Skin of body (tissue), 2 donors: ENCODE data around the gene CYP4F3. TPM values are rescaled to one million over a fixed set of nuclear protein-coding genes. Genes with fewer than 3 reads are reported as not detected.
"Not testable (repeated sequence)": the region's sequence is repeated elsewhere in the genome, so short reads cannot be mapped to it uniquely, and the experiment has no call there.

Source experiments
- DNase-seq: peaks from one replicate; lab custom pipeline; 2025; lab: John Stamatoyannopoulos, UW
- total RNA-seq: library from RNA; depleted of rRNA; stranded (reverse); fragments of >200 nt; gene quantifications from one replicate; pipeline ENCODE4 v1.2.3, GENCODE V29; 2014

Gene CYP4F3, protein sequence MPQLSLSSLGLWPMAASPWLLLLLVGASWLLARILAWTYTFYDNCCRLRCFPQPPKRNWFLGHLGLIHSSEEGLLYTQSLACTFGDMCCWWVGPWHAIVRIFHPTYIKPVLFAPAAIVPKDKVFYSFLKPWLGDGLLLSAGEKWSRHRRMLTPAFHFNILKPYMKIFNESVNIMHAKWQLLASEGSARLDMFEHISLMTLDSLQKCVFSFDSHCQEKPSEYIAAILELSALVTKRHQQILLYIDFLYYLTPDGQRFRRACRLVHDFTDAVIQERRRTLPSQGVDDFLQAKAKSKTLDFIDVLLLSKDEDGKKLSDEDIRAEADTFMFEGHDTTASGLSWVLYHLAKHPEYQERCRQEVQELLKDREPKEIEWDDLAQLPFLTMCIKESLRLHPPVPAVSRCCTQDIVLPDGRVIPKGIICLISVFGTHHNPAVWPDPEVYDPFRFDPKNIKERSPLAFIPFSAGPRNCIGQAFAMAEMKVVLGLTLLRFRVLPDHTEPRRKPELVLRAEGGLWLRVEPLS
- total RNA-seq, result 2.7 TPM

DNA sequence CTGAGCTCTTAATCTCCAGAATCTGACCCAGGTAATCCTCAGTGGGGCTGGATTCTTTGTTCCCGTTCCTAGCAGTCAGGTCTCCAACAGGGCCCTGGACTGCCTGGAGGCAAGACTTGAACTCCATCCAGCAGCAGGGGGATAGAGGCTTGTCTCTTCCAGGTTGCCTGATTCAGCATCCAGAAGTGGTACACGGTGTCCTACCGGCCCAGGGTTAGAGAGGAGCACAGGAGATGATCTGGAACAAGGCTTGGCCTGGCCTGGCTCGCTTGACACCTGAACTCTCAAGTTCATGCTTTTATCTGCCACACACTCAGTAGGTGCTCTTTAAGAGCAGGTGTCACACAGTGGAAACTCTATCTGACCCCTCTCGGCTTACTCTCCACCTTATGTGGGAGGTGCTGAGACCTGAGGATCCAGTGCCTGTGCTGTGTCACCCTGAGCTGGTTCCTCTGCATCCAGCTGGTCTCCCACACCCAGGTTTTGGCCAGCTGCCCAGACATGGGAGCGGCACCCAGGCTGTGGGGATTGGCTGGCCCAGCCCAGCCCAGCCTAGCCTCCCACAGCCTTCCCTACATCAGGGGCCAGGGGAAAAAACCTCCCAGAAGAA is at the start of gene CYP4F3:
Gene CYP4F3, plus strand, starts transcription at position 604 of the 610 bp plus-strand sequence. CDS start 519 bp downstream, outside the sequence.
- DNase-seq, result no peak

DNA sequence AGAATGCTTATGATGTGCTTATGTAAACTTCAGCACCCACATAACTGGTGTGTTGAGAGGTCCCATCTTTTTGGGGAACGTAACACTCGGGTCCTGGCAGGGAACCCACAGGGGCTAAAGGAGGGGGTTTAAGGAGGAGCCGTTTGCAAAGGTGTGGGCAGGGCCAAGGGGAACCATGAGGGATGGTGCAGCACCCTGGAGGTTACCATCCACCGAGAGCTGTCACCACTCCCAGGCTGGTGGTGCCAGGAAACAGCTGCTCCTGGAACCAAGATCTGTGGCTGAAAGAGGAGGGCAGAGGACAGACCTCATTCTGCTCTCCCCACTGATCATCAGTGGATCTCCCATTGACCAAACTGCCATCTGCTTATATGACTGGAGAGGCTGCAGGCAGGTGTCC is 48.9 kb upstream of the CYP4F3 start:
- DNase-seq, result no peak

DNA sequence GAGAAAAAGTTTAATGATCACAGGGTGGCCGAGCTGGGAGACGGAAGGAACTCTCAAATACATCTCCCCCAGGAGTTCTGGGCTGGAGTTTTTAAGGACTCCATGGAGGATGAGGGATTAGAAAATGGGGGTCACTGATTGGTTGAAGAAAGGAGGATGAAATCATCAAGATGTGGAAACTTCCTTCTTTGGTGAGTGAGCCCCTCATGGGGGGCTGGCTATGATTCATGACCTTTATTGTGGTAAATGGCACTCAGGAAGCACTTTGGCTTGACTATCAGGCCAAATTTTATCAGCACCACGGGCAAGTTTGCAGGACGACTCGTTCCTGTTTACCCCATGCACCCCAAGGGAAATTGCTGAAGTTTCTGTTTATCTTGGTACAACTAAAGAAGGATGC is 48.2 kb upstream of the CYP4F3 start:
- not testable (repeated sequence) for DNase-seq

DNA sequence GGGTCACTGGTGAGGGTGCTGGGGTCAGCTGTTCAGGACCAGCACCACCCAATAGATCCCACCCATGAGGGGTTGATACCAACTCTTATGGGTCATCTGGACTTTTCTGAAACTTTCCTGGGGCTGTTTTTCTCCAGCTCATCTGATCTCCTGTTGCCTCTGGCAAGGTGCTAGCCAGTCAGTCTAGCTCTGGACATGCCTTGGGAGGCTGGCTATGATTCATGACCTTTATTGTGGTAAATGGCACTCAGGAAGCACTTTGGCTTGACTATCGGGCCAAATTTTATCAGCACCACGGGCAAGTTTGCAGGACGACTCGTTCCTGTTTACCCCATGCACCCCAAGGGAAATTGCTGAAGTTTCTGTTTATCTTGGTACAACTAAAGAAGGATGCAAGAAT is 46.9 kb upstream of the CYP4F3 start:
- not testable (repeated sequence) for DNase-seq

DNA sequence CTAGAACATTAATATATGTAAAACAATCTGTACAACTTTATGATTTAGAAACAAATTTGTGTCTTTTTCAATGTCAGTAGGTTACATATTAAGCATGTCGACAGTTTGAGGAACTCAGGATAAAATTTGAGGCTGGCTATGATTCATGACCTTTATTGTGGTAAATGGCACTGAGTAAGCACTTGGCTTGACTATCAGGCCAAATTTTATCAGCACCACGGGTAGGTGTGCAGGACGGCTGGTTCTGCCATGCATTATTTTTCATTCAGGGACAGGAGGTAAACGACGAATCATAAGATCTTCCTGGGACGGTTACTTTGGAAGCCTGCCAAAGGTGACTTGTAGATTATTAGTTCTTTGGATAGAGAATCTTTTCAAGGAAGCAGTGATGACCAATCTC is 45.6 kb upstream of the CYP4F3 start:
- no peak for DNase-seq

DNA sequence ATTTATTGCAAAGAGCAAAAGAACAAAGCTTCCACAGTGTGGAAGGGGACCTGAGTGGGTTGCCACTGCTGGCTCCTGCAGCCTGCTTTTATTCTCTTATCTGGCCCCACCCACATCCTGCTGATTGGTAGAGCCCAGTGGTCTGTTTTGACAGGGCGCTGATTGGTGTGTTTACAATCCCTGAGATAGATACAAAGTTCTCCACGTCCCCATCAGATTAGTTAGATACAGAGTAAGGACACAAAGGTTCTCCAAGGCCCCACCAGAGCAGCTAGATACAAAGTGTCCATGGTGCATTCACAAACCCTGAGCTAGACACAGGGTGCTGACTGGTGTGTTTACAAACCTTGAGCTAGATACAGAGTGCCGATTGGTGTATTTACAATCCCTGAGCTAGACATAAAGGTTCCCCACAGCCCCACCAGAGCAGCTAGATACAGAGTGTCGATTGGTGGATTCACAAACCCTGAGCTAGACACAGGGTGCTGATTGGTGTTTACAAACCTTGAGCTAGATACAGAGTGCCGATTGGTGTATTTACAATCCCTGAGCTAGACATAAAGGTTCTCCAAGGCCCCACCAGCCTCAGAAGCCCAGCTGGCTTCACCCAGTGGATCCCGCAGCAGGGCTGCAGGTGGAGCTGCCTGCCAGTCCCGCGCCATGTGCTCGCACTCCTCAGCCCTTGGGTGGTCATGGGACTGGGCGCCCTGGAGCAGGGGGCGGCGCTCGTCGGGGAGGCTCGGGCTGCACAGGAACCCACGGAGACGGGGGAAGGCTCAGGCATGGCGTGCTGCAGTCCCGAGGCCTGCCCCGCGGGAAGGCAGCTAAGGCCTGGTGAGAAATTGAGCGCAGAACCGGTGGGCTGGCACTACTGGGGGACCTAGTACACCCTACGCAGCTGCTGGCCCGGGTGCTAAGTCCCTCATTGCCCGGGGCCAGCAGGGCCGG is 32.4 kb upstream of the CYP4F3 start:
- not testable (repeated sequence) for DNase-seq

DNA sequence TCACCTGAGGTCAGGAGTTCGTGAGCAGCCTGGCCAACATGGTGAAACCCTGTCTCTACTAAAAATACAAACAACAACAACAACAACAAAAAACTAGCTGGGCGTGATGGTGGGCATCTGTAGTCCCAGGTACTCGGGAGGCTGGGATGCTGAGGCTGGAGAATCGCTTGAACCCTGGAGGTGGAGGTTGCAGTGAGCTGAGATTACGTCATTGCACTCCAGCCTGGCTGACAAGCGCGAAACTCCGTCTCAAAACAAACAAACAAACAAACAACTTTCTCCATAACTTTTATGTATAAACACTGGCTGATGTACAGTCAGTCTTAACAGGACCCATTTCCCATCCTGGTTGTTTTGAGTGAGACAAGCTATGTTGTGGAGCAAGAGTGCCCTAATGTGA is 31.4 kb upstream of the CYP4F3 start:
- DNase-seq, result no peak

DNA sequence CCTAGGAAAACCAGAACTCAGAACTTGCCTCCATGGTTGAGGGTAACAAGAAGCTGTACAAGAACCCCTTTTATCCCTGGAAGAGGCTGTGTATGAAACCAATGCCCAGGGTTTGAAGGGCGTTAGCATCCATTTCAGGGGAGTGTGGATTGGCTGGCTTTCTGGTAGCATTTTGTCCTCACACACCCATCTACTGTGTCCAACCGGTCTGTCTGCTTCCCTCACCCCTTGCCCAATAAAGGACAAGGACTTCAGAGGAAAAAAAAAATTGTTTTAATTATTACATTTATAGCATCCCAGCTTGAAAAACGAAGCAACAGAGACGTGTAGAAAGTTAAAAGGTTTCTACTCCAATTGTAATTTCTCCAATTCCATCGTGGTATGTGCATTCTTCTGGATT is 28.4 kb upstream of the CYP4F3 start:
- DNase-seq, result no peak

DNA sequence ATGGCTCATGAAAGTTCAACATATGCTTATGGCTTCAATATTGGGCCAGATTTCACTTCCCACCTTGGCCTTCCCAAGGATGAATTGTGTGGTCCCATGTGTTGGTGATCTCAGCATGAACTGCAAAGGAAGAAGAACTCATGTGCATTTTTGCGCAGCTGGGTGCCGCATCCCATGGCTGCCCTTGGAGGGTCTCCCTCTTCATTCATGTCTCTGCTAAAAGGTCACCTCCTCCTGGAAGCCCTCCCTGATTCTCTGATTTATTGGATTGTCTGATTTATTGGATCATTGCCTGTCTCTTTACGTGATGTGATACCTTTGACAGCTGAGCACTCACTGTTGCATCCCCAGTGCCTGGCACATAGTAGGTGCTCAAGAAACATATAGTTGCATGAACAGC is 27.4 kb upstream of the CYP4F3 start:
- no peak for DNase-seq

DNA sequence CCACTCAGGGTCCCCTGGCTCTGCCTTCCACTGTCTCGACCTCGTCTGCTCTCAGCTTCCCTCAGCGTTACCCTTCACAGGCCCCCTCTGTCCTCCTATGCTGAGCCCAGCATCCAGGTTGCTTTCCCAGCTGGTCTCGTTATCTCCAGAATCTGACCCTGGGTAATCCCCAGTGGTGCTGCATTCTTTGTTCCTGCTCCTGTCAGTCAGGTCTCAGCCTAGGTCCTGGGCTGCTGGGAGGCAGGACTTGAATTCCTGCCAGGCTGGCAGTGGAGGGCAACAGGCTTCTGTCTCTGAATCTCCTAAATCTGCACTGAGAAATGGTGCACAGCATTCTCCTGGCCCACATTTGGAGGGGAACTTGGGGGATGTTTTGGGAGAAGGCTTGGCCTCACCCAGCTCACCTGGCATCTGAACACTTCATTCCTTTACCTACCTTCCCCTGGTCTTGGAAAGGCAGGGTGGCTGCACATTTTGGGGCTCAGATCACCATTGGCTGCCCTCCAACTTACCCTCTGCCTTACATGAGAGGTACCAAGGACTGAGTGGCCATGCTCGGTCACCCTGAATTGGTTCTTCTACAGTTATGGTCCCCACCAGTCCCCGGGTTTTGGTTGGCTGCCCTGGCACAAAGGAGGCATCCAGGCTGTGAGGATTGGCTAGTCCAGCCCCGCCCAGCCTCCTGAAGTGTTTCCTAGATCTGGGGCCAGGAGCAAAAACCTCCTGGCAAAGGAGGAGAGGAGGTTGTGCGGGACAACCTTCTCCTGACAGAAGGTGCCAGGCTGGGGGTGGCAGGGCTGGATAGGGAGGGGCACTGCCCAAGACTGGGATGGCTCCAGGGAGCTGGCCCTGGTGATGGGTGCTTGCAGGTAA is 26.0 kb upstream of the CYP4F3 start, which contains the start of gene CYP4F8:
Gene CYP4F8, plus strand, starts transcription at position 712 of the 873 bp plus-strand sequence. CDS start 399 bp downstream, outside the sequence.
- DNase-seq, result no peak

DNA sequence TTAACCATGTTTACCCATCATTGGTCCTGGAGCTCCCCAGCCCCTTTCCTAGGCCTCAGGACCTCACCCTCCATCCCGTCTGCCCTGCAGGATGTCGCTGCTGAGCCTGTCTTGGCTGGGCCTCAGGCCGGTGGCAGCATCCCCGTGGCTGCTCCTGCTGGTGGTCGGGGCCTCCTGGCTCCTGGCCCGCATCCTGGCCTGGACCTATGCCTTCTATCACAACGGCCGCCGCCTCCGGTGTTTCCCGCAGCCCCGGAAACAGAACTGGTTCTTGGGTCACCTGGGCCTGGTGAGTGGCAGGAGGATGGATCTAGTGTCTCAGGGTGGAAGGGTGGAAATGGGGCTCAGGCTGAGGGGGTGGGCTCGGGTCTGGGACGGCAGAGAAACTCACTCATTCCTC is 25.2 kb upstream of the CYP4F3 start:
- DNase-seq, result no peak

DNA sequence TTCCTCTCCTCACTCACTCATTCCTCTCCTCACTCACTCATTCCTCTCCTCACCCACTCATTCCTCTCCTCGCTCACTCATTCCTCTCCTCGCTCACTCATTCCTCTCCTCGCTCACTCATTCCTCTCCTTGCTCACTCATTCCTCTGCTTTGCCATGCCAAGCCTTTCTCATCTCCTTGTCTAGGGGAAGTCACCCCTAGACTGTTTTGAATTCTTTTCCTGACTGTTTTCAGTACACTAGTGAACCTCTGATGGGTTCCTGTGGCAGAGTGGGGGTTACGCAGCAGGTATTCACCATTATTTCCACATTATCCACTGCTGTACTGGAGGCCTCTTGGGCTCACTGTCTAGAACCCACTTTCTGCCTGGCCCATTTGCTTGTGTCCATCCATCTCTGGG is 24.5 kb upstream of the CYP4F3 start:
- no peak for DNase-seq

DNA sequence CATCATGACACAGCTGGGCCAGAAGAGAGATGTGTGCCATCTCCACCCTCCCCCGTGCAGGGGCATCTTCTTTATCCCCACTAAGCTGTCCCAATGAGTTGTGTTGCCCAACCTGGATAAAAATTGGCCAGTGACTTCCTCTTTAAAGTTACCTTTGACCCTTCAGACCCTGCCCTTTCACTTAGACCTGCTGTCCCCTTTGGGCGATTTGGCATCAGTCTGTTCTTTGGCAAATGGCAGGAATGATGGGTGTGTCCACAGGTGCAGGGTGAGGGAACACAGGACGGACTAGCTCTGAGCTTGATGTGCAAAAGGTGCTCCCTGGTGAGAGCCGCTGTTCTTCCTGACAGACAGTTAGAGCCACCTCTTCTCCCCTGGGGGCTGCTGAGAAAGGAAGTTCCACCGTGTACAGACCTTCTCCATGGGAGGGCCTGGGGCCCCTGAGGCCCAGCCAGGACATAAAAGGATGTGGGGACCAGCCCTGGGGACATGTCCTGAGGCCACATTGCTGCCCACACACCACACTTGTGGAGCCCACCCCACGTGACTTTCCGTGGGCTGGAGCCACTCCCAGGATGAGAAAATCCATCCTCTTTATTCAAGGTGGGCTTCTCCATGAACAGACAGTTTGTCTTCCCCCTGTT is 23.9 kb upstream of the CYP4F3 start:
- DNase-seq, result no peak

DNA sequence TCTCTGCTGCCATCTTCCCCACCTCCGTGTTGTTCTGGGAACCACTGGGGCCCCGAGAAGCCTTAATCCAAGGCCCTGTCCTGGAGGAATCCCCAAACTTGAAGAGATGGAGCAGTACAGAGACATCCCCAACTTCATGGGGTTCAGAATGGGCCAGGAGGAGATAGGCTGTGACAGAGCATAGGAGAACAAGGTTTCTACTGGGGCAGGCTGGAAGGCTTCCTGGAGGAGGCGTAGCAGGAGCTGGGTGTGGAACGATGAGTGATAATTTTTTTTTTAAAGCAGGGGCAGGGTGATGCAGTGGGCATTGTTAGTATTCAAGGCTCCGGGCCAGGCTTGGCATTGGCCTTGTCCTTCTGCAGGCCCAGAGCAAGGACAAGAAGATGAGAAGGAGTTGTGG is 22.4 kb upstream of the CYP4F3 start:
- DNase-seq, result no peak

DNA sequence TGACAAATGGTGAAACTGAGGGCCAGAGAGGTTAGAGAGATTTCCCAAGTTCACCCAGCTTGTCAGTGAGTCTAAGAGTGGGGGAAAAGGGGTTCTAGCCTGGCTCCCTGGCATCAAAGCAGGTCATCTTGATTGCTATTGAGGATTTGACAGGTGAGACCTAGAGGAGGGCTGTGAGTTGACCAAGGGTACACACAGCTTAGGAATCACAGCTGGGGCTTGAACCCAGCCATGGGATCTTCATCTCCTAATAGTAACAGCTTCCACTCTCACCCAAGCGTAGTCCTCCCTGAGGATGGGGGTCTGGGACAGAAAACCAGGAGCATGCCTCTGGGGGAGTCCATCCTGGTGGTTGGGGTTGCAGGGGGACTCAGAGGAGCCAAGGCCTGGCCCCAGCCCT is 18.9 kb upstream of the CYP4F3 start:
- DNase-seq, result no peak

DNA sequence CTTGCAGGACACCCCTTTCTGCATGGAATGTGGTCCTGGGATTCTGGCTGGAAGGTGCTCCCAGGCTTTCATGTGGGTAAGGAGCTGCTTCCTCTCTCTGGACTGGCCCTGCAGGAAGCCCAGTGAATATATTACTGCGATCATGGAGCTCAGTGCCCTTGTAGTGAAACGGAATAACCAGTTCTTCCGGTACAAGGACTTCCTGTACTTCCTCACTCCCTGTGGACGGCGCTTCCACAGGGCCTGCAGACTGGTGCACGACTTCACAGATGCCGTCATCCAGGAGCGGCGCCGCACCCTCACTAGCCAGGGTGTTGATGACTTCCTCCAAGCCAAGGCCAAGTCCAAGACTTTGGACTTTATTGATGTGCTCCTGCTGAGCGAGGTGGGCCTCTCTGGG is 17.7 kb upstream of the CYP4F3 start:
- no peak for DNase-seq

DNA sequence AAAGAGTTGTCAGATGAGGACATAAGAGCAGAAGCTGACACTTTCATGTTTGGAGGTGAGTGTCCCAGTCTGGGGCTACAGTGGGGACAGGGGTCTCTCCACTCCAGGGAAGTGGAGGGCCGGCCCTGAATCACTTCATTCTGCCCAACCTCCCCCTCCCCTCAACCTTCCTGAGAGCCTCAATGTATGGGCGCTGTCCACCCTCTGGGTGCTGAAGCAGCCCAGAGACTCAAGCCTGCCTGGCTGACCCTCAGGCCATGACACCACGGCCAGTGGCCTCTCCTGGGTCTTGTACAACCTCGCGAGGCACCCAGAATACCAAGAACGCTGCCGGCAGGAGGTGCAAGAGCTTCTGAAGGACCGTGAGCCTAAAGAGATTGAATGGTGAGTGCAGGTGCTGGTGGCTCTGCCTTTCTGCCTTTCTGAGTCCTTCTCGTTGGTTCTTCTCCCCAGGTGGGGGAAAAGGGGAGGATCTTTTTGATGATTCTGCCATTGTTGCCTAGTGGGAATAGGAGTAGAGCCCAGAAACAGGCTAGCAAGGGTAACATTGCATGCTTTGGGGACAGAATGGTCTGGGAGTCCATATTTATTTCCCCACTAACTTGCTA is 16.9 kb upstream of the CYP4F3 start:
- DNase-seq, result no peak

DNA sequence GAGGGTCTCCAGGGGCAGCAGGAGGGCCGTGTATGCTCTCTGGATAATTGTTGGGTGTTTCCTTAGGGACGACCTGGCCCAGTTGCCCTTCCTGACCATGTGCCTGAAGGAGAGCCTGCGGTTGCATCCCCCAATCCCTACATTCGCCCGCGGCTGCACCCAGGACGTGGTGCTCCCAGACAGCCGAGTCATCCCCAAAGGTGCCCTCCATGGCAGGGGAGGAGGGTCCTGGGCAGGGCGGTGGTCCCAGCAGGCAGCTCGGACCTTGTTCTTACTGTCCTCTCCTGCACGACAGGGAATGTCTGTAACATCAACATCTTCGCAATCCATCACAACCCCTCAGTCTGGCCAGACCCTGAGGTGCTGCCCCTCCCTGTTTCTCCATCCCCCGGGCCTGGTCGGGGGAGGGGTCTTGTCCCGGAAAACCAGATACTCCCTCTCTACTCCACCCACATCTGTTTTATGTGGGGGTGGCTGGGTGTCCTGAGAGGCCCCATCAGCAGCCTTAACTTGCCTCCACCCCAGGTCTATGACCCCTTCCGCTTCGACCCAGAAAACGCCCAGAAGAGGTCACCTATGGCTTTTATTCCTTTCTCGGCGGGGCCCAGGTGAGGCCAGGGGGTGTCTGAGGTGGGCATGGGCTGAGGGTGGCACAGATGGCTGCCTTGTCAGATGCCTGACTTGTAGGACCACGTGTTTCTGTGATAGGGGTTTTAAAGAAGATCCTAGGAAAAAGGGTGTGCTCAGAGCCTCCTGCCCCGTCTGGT is 12.3 kb upstream of the CYP4F3 start:
- no peak for DNase-seq
